ENCODE data around the gene PRDM10. TPM values are rescaled to one million over a fixed set of nuclear protein-coding genes. Genes with fewer than 3 reads are reported as not detected.
"Not testable (repeated sequence)": the region's sequence is repeated elsewhere in the genome, so short reads cannot be mapped to it uniquely, and the experiment has no call there.

Gene PRDM10
- total RNA-seq, 6 experiments from 2014 or later = 3.4 to 6.8 (median 4.4) TPM

DNA sequence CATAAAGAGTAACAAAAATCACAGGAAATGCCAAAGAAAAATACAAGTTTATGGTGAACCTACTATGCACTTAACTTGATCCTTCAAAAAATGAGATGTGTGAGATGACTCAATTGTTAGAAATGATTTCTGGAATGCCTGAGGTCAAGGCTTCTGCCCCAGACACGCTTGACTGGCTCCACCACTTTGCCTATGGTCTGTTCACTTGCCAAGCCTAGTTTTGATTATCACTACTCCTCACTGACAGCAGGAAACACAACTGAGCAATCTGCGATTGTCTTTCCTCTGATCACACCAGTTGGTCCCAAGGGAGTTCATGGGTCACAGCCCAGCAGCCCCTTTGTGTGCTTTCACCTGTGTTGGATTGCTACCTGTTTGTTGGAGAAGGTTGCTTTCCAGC, 20.6 kb upstream of the PRDM10 start:
- TF ChIP-seq POLR2A (IDR thresholded peaks at IDR 0.05) = no peak
- TF ChIP-seq CTCF (IDR thresholded peaks at IDR 0.05) = no peak
- 41% methylated on average over 2 of the region's 2 CpGs for WGBS (ENCODE audit: insufficient coverage, low coverage, low lambda C conversion rate, missing lambda C conversion rate)
- intact Hi-C loops (cut with DNase I) = no loop called here
- DNase-seq = no peak
- Histone ChIP-seq H3K27me3 (no peaks in the 10 kb centered on the region), H3K4me3 (no peak overlapping the region), H3K4me1 (no peaks in the 10 kb centered on the region), H3K27ac (no peak overlapping the region), H3K9me3 (no peaks in the 10 kb centered on the region), H3K36me3 (no peaks in the 10 kb centered on the region)
- ATAC-seq = peak in 1 of 4 donors; percentile 42

DNA sequence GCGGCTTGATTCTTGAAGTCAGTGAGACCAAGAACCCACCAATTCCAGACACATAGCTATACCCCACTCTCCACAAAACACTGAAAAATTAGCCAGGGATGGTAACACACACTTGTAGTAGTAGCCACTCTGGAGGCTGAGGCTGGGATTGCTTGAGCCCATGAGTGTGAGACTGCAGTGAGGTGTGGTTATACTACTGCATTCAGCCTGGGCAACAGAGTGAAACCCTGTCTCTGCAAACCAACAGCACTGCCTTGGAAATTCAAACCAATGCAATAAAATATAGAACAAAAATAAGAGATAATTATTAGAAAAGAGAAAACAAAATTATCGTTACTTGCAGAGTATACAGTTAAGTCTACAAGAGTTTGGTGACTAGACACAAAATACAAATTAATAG, 20.2 kb upstream of the PRDM10 start:
- TF ChIP-seq POLR2A (IDR thresholded peaks at IDR 0.05) (no peak), CTCF (IDR thresholded peaks at IDR 0.05) (no peak)
- H3K4me1 ChIP-seq = no peaks in the 10 kb centered on the region
- H3K4me3 ChIP-seq = no peak overlapping the region
- ATAC-seq = no peak
- WGBS (ENCODE audit: insufficient coverage, low coverage, low lambda C conversion rate, missing lambda C conversion rate) = 100% methylated on average over 1 of the region's 2 CpGs
- no peak overlapping the region for H3K27ac ChIP-seq
- no peak for DNase-seq
- no peaks in the 10 kb centered on the region for H3K9me3 ChIP-seq
- no peaks in the 10 kb centered on the region for H3K36me3 ChIP-seq
- no peaks in the 10 kb centered on the region for H3K27me3 ChIP-seq
- intact Hi-C loops (cut with DNase I) = no loop called here

GRCh38 chr11:130021606-130022005, 19.0 kb upstream of the PRDM10 start:
- H3K4me1 ChIP-seq; H3K36me3 ChIP-seq; ATAC-seq; H3K27ac ChIP-seq; intact Hi-C loops (cut with DNase I); DNase-seq; H3K9me3 ChIP-seq; H3K27me3 ChIP-seq; H3K4me3 ChIP-seq: not testable (repeated sequence)
- WGBS (ENCODE audit: insufficient coverage, low coverage, low lambda C conversion rate, missing lambda C conversion rate) = 100% methylated on average over 1 of the region's 38 CpGs

DNA sequence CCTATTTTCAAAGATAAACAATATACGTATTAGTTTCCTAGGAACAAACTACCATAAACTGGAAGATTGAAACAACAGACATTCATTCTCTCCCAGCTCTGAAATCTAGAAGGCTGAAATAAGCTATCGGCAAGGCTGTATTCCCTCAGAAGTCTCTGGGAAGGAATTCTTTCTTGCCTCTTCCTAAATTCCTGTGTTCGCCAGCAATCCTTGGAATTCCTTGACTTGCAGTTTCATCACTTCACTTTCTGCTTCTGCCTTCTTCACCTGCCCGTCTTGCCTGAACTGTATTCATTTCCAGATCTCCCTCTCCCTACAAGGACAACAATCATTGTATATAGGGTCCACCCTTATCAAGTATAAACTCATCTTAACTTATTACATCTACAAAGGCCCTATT, 17.7 kb upstream of the PRDM10 start:
- TF ChIP-seq CTCF (IDR thresholded peaks at IDR 0.05) = no peak
- H3K9me3 ChIP-seq = no peaks in the 10 kb centered on the region
- no peaks in the 10 kb centered on the region for H3K36me3 ChIP-seq
- H3K27ac ChIP-seq = no peak overlapping the region
- 78% methylated on average over 4 of the region's 4 CpGs for WGBS (ENCODE audit: insufficient coverage, low coverage, low lambda C conversion rate, missing lambda C conversion rate)
- ATAC-seq (no peak), DNase-seq (no peak)
- intact Hi-C loops (cut with DNase I) = no loop called here
- no peaks in the 10 kb centered on the region for H3K27me3 ChIP-seq
- H3K4me1 ChIP-seq = no peaks in the 10 kb centered on the region
- no peak overlapping the region for H3K4me3 ChIP-seq

DNA sequence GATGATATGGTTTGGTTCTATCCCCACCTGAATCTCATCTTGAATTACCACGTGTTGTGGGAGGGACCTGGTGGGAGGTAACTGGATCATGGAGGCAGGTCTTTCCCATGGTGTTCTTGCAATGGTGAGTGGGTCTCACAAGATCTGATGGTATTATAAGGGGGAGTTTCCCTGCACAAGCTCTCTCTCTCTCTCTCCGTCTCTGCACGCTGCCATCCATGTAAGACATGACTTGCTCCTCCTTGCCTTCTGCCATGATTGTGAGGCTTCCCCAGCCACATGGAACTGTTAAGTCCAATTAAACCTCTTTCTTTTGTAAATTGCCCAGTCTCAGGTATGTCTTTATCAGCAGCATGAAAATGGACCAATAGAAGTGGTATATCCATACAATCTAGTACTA, 13.2 kb upstream of the PRDM10 start:
- not testable (repeated sequence) for ATAC-seq

DNA sequence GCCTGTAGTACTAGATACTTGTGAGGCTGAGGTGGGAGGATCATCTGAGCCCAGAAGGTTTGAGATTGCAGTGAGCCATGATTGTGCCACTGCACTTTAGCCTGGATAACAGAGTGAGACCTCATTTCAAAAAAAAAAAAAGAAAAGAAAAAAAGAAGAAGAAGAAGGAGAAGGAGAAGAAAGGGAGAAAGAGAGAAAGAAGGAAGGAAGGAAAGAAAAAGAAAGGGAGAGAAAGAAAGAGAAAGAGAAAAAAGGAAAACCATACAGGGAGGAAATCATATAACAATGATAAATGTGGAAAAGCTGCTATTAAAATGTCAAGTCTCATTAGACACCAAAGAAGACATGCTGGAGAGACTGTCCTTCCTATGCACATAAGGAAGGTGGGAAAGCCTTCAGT, 5.7 kb upstream of the PRDM10 start:
- intact Hi-C loops (cut with DNase I) = loop anchor here in 1 of 2 donors (10.0 kb wide), 1 partner anchor 56 kb away; the partner anchor contains the start of gene APLP2
- no peak for ATAC-seq

More for the DNA sequence above, 13.2 kb upstream of the PRDM10 start:
- H3K27me3 ChIP-seq; H3K36me3 ChIP-seq; intact Hi-C loops (cut with DNase I); H3K27ac ChIP-seq; DNase-seq; H3K4me3 ChIP-seq; H3K4me1 ChIP-seq; H3K9me3 ChIP-seq: not testable (repeated sequence)
- 75% methylated on average over 2 of the region's 3 CpGs for WGBS (ENCODE audit: insufficient coverage, low coverage, low lambda C conversion rate, missing lambda C conversion rate)

More for the DNA sequence above, 5.7 kb upstream of the PRDM10 start:
- Histone ChIP-seq H3K27me3 (no peaks in the 10 kb centered on the region), H3K4me1 (peaks cover 0 to 7% (median 0%) of the 10 kb centered on the region in 4 donors), H3K4me3 (no peak overlapping the region), H3K9me3 (no peaks in the 10 kb centered on the region), H3K36me3 (no peaks in the 10 kb centered on the region), H3K27ac (no peak overlapping the region)
- DNase-seq = no peak
- TF ChIP-seq CTCF (IDR thresholded peaks at IDR 0.05) (no peak), POLR2A (IDR thresholded peaks at IDR 0.05) (no peak)

Data from right lobe of liver (tissue), 6 donors.